HG03439 (cell line): ENCODE data around the gene EDEM3.

Experiments
- ATAC-seq: cut with Tn5 transposase; IDR thresholded peaks from one replicate; pipeline ENCODE4 v1.9.1; 2021; ENCODE audit warnings: mild to moderate bottlenecking, moderate library complexity; ENCODE audit not compliant: unreplicated experiment

EDEM3 gene

DNA sequence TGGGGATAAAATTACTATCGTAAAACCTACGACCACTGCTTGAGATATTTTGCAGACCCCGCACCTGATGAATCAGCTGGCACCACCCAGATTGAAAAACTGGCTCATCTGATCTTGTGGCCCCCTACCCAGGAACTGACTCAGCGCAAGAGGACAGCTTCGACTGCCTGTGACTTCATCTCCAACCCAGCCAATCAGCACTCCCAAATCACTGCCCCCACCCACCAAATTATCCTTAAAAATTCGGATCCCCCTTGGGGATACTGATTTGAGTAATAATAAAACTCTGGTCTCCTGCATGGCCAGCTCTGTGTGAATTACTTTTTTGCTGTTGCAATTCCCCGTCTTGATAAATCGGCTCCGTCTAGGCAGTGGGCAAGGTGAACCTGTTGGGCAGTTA lies 81.4 kb downstream of the EDEM3 start:
- no peak for ATAC-seq

DNA sequence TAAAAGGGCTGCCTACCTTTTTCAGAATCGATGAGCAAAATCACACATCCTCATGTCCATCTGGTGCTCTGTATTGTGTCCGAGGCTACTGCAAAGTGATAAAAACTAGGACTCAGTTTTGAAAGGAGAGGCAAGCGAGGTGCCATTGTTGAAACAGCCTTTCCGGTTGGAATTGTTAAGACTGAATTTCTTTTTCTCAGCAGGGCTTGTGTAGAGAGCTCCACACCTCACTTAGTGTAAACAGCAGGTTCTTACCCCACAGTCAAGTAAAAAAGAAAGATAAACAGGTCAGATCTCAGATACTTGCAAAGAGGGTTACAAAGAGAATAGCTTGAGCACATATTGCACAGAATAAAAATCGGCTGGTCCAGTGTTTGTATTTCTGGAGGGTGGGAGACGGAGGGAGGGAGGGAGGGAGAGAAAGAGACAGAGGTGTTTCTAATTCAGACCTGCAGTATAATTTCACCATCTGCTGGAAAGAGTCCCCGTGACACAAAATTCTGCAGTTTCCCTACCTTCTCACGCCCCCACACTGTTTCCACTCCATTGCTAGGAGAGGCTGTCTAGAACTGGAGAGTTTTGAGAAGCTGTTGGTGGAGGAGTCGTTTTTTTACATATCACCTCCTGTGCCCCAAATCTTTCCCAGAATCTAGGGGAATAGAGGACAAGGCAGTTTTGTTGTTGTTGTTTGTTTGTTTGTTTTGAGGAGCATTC lies 82.5 kb downstream of the EDEM3 start:
- no peak for ATAC-seq

DNA sequence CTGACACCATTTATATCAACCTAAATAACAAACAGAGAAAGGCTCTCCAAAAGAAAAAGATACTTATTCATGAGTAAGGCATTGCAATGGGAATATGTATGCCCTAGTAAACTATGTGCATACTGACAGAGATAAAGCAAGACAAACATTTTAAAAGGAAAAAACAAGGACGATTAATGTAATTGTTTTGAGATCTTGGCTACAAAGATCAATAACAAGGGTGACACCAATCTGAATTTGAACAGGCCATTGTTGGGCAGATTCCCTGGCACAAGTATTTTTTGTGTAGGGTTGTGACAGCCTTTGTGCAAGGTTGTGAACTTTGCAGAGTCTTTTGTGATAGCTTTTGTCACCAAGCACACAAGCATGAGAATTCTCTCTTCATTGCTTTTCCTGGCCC lies 85.3 kb downstream of the EDEM3 start:
- ATAC-seq, result no peak

DNA sequence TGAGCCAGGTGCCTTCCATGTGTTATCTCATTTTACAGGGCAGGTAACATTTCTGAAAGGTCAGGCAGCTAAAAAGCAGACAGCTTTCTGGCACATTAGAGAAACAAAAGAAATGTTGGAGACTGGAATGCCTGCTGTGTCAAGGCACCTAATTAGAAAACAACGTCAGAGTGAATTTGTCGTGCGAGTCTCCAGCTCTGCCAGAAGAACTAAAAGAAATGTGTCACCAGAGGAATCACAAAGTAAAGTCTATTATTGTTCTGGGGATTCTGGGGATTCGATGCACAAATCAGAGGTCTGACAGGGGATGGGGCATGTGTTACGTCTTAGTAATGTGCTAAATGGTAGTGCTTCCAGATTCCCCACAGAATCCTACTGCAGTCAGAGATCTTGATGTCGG lies 89.3 kb downstream of the EDEM3 start:
- ATAC-seq, result no peak

DNA sequence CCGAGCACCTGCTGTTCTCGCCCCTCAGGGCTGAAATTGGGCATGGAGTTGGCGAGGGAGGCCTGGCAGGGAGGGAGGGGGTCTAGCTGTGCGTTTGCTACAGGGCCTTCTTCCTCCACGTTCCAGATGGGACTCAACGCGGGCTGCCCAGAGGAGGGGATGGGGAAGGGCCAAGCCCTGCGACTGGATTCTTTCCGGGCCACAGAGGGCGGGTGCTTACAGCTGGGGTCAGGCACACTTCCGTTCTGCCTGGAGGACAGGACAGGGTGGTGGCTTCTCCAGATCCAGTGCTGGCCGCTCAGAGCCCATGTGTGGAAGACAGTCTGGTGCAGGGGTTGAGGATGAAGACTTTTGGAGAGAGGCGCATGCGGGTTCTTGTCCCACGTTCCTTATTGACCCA lies 90.0 kb downstream of the EDEM3 start:
- no peak for ATAC-seq

DNA sequence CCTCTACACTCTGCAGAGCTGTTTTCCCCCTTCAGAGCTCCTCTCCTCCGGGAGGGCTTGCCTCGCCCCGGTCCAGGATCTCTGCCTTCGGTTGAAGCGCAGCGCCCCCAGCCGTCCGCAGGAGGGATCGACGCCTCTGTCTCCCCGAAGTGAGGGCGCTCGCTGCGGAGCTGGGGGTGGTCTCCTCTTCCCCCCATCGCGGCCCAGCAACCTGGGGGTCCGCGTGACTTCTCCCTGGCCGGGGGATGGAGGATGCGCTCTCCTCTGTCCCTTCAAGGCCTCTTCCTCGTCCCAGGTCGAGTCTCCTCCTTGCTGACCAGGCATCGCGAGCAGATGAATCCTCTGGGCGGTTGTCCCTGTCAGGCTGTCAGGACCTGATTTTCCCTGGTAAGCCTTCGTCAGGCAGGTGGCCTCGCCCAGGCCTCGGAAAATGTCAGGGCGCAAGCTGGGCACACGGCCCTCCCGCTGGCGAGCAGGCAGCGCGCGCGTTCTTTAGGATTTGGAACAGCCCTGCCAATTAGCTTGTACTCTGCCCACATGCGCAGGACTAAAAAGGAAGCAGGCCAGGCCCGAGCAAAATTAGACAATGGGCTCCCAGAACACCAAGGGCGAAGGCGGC lies 90.5 kb downstream of the EDEM3 start:
- ATAC-seq, result no peak

DNA sequence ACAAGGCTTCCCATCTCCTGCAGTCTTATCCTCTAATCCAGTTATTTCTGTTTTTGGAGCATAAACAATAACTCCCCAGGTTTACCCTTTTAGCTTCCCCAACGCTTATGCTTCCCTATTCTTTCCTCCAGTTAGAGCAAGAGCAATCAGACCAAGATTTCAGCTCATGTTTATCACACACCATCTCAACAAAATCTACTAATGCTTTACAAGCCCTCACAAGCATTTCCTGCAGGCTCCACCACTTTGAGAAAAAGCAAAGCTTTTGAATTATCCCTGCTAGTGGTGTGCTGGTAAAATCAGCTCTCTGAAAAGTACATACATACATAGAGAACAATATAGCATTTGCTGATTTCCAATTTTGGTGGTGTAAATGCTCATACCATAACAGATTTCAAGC lies 92.9 kb downstream of the EDEM3 start:
- no peak for ATAC-seq

DNA sequence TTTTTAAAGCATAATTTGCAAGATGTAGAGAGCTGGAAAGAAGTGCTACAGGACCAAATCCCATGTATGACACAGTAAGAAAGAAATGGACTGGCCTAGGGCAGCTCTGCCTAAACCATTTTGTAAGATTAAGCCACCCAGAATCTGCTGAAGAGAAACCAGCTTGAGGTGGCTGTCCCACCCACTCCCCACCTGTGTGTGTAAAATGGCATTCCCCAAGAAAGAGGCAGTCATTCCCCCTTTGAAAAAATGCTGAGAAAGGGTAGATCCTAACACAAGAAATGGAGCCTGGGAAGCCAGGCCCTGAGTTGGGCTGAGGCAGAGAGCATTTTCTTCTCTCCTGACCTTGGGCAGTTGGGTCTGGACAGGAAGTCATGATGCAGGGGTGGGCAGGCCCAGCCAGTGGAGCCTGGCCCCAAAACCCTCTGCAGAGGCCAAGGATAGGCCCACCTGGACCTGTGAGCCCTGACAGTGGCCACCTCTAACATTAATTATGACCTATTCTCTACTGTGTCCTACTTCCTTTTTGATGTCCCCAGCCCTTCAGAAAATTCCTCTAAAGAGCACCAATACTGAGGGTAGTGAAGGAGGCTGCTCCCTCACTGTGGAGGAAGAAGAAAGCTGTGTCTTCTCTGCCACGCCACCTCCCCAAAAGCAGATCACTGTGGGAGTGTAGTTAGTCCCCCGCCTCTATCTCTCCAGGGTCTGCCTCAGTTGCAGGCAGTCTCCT lies 94.0 kb downstream of the EDEM3 start:
- ATAC-seq, result no peak

DNA sequence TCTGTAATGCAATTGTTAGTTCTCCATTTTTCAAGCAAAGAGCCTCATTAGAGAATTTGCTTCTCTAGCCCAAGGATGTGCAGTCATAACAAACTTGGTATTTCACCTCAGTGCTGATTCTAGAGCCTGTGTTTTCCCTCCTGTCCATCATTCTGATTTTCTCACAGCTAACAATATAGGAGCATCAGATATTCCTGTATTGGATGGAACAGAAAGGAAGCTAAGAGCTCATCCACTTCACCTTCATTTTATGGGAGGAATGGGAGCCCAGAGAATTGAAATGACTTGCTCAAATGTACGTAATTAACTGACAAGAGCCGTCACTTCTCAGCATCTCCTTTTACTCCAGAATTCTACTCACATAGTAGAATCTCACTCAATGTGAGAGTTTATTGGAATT lies 96.6 kb downstream of the EDEM3 start:
- ATAC-seq, result no peak

DNA sequence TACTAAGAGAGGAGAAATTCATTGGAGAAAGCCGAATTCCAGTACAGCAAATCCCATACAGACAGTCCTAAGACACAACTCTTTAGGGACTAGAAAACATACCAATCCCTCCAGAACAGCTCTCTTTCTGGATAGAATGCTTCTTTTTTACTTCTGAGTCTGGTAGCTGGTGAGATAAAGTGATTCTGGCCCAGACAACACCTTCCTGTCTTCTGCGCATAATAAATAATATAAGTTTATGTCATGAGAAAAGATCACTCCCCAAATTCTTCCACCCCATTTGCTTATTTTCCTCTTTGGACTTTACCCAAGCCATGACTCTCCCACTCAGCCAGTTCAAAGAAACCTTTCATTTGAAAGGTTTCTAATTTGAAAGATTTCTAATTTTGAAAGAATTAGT lies 98.4 kb downstream of the EDEM3 start:
- no peak for ATAC-seq

DNA sequence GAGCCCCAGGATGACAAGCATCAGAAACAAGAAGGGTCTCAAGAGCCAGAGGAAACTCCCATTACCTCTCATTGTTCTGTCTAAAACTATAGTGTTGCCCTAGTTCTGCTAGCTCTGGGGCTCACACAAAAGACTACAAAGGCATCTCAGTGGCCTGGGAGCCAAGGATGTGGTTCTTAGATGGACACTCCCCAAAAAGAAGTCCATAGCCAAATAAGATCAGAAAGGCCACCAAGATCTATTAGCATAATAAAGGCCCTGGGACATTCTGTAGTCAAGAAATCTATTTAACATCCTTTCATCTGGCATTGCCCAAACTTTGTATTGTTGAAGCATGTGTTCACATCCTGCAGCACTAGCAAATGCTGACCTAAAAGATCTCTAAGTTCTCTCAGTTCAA lies 99.5 kb downstream of the EDEM3 start:
- no peak for ATAC-seq

DNA sequence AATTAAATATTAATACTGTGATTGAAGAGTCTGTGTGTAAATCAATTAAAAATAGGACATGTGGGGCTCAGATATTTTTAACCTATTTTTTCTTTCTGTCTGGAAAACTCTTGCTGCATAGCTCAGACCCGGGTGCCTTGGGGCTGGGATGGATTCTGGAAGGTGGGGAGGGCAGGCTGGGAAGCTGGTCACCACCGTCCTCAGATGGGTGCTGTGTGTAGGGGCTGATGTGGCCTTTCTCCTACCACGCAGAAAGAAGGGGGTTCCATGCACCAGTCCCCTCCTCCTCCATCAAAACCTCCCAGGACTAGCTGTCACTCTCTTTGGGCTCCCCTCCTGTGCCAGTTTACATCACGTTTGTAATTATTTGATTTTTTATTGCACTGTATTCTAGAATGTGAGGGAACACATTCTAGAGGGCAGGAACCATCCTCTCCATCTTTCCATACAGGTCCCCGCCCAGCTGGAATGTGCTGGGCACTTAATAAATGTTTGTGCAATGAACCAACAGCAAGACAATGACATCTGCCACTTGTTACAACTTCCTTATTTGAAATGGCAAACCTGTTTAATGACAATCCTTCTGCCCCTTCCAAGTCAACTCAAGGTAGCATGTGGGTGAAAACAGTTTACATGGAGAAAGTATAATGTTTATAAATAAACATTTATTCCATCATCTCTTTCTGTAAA lies 104.3 kb downstream of the EDEM3 start:
- ATAC-seq, result no peak

DNA sequence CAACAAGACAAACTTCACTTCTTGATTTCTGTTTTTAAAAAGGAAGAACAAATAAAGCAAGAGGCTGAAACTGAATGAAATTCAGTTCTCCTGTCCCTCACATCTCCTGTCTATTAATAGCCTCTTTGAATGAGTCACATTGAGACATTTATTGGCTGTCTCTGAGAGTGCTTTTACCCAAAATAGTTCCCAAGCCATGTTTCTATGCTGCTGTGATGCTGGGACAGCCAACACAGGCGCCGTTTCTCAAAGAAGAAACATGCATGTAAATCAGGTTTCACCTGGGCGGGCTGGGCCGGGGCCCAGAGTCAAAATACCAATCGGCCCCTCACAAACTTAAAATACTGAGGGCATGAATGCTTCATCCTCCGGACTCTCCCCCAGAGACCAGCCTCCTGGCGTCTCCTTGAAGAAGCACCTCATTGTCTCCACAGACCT lies 105.2 kb downstream of the EDEM3 start:
- peak; percentile 91 for ATAC-seq

DNA sequence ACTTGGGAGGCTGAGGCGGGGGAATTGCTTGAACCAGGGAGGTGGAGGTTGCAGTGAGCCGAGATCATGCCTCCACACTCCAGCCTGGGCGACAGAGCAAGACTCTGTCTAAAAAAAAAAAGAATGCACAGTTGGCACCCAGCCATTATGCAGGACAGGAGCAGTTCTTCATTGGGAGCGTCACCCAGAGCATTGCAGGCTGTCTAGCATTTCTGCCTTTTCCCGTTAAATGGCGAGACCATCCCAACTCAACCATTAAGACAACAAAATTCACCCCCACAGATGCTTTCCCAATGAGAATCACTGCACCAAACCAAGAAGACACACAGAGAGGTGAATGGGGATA lies 105.8 kb downstream of the EDEM3 start:
- no peak for ATAC-seq

DNA sequence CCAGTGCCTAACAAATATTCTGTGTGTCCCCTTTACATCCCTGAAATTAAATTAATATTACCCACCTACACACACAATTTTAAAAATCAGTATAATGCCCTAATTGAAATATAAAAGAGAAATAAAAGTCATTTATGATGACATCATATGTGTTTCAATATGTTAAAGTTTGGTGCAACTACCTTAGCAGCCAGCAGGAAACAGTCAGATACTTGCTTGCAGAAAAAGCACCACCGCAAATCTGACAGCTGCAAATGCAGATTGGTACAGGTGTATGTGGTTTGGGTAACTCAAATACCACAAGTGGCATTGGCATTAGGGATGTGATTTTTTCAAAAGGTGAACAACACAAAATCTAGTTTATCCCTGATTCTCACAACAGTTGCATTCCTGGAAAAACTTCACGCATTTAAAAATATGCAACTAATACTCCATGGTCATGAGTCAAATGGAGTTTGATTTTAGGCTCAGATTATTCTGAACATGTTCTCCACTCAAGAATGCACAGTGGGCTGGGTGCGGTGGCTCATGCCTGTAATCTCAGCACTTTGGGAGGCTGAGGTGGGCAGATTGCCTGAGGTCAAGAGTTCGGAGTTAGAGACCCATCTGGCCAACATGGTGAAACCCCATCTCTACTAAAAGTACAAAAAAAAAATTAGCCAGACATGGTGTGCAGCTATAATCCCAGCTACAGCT lies 106.3 kb downstream of the EDEM3 start:
- no peak for ATAC-seq

DNA sequence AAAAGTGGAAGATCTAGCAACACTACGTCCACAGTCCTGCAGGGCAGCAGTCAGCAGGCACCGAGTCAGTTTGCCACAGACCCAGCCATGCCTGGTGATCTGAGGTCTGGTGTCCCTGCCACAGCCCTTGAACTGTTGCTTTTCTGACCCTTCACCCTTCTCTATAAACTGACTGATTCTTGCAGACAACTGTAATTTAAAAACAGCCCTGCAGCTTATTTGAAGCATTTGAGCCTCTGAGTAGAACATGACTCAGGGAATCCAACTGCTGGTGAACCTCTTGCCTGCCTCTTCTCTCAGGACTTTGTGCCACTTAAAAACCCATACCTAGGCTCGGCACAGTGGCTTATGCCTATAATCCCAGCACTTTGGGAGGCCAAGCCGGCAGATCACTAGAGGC lies 107.2 kb downstream of the EDEM3 start:
- ATAC-seq, result no peak

DNA sequence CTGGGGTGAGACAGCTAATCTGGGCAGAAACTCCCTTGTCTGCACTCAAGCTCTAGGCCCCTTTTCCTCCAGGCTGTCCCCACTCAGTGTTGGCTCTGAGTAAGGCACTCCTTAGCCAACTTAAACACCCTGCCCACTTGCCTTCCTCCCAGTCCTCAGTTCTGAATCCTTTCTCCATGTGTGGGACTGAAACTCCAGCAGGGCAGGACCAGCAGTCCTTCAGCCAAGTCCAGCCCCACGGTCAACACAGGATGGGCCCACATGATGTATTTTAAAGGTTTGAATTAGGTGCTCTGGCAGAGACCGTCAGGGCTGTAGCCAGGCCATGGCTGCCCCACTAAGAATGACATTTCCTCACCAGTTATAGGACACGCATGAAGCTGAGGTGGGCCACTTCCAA lies 107.8 kb downstream of the EDEM3 start:
- ATAC-seq, result no peak

DNA sequence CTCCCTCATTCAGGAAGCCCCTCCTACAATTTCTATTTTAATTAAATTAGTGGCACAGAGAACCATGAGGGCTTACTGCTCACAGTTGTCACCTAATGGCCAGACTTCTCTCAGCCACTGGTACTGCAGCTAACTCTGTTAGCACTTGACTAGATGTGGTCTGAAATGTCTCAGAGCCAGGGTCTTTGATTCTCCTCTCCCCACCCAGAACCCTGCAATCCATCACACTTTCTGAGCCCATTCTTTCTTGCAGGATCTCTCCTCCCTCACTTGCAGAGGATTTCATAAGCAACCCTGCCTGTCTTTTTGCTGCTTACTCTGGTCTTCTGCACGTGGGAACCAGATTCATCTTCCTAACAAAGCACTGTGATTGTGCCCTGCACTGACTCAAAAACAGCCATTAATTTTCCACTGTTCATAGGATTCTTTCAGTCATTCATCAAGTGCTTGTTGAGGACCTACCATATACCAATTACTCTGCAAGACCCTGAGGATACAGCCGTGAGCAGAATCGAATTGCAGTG lies 108.4 kb downstream of the EDEM3 start:
- ATAC-seq, result no peak

DNA sequence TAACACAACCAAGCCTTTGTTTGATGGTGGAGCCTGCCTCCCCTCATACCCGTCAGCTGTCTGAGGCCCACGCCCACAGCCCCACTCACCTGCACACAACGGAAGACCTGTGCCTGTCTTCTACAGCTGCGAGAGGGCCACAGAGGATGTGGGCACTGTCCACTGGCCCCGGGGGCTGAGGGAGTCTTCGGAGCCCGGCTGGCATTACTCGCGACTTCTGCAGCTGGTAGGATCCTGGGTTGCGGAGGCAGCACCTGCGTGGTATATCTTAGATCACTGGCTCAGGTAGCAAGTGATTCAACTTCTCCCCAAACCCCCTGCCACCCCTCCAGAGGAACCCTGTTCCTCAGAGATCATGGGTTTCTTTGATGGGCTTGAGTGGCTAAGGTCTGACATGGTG lies 109.9 kb downstream of the EDEM3 start:
- ATAC-seq, result no peak

DNA sequence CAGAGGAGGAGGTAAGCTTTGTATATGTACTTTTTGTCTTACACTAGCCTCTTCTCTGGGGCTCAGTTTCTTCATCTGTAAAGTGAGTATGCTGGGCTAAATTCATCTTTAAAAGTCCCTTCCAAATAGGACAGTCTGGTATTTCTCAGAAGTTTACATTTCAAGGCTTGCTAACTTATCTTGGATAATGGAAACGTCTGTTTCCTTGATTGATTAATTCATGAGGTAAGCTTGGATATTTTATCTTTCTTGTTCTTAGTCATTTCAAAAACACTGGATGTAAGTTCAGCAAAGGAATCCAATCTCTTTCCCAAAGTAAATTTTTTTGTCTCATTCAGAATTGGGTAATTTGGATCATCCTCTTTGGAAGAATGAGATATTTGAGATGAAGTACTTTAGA lies 111.0 kb downstream of the EDEM3 start:
- ATAC-seq, result no peak

DNA sequence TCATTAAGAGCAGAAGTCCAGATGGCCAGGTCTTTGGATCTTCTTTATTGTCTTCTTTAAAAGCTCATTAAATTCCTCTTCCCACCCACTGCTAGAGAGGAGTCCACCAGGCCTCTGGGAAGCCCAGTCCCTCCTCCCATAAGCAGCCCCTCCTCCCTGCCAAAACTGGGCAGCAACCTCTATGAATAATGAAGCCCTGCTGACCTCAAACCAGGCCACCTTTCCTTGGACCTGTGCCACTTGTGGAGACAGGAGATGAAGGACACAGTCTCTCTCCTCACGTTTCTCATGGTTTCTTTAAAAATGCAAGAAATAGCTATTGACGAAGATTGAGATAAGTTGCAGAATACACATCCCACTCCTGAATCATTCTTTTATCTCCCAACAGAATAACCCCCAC lies 112.8 kb downstream of the EDEM3 start:
- no peak for ATAC-seq
